ENCODE measurements around the gene BRD7. TPM values are rescaled to one million over a fixed set of nuclear protein-coding genes. Genes with fewer than 3 reads are reported as not detected.

The BRD7 gene
- total and polyA plus RNA-seq, 2 donors (not counting 1 experiment from before 2014, with no cell fraction given) = 29.8 to 64.5 TPM

- H3K4me1 ChIP-seq (ENCODE audit: control insufficient read depth in 2 of 2, insufficient read depth in 2 of 2, low read length in 2 of 2) = no peaks in the 10 kb centered on the region
- Mint-ChIP-seq H3K4me1 (no peaks in the 10 kb centered on the region), H3K27ac (no peak overlapping the region), H3K27me3 (peaks cover 20% of the 10 kb centered on the region), H3K9me3 (ENCODE audit: insufficient read depth) (no peaks in the 10 kb centered on the region), H3K4me3 (no peak overlapping the region)
- ChIA-PET POLR2A (interaction anchor here (0.6 kb wide), 1 partner anchor 184 kb away, joined by 3 read pairs; no protein-coding TSS in a partner anchor), CTCF (interaction anchor here (1.3 to 1.5 kb wide), 2 partner anchors 368 to 428 kb away, joined by 3 read pairs; no protein-coding TSS in a partner anchor)
- H4K20me1 ChIP-seq (ENCODE audit: control insufficient read depth, insufficient read depth, low read length, poor library complexity, severe bottlenecking) = no peaks in the 10 kb centered on the region
- peaks cover 0 to 3% (median 0%) of the 10 kb centered on the region in 3 donors for H3K9me3 ChIP-seq (ENCODE audit: control extremely low read depth in 1 of 3, control insufficient read depth in 2 of 3, insufficient read depth in 1 of 3, low read length in 2 of 3)
- intact Hi-C loops (cut with micrococcal nuclease) = no loop called here
- H3K4me3 ChIP-seq (ENCODE audit: control extremely low read depth in 1 of 5, extremely low read depth in 1 of 5, insufficient read depth in 1 of 5, low read depth in 2 of 5, low read length in 4 of 5) = no peak overlapping the region
- TF ChIP-seq CTCF (IDR thresholded peaks at IDR 0.05) (no peak), EZH2 (IDR thresholded peaks at IDR 0.05; ENCODE audit: borderline replicate concordance, insufficient read depth, low read depth, low read length, poor library complexity, severe bottlenecking) (no peak)
- H3K4me2 ChIP-seq (replicated peaks; ENCODE audit: low read depth, low read length, poor library complexity, severe bottlenecking) = no peak overlapping the region
- H3K36me3 ChIP-seq (replicated peaks in 1 of 2; ENCODE audit: control extremely low read depth in 1 of 2, control insufficient read depth in 1 of 2, extremely low read depth in 1 of 2, insufficient read depth in 2 of 2, low read length in 1 of 2) = no peaks in the 10 kb centered on the region
- no peak overlapping the region for H2AFZ ChIP-seq (ENCODE audit: insufficient read depth, low read depth, low read length, poor library complexity, severe bottlenecking)
- peaks cover 0 to 7% (median 0%) of the 10 kb centered on the region in 4 experiments for H3K27me3 ChIP-seq (replicated peaks in 1 of 4; ENCODE audit: control extremely low read depth in 1 of 4, control insufficient read depth in 3 of 4, insufficient read depth in 4 of 4, low read length in 3 of 4)
- no peaks in the 10 kb centered on the region for H3K79me2 ChIP-seq (ENCODE audit: control insufficient read depth, insufficient read depth, low read length)
- no peak for ATAC-seq (ENCODE audit: low read depth)
- DNase-seq = no peak
- no peak overlapping the region for H3K9ac ChIP-seq (ENCODE audit: low read length)
- H3K27ac ChIP-seq (ENCODE audit: low read length in 2 of 2) = no peak overlapping the region
Observed at GRCh38 chr16:50378417-50378816, 9.6 kb upstream of the BRD7 start.

GRCh38 chr16:50377001-50377400, 8.2 kb upstream of the BRD7 start:
- intact Hi-C loops (cut with micrococcal nuclease) = no loop called here
- no peaks in the 10 kb centered on the region for H3K36me3 ChIP-seq (replicated peaks in 1 of 2; ENCODE audit: control extremely low read depth in 1 of 2, control insufficient read depth in 1 of 2, extremely low read depth in 1 of 2, insufficient read depth in 2 of 2, low read length in 1 of 2)
- DNase-seq = no peak
- POLR2A ChIA-PET = no interaction called here
- WGBS (ENCODE audit: insufficient coverage) = 96% methylated on average over 3 of the region's 4 CpGs
- no peak overlapping the region for H3K27ac ChIP-seq (ENCODE audit: low read length in 2 of 2)
- no peak overlapping the region for H2AFZ ChIP-seq (ENCODE audit: insufficient read depth, low read depth, low read length, poor library complexity, severe bottlenecking)
- H3K79me2 ChIP-seq (ENCODE audit: control insufficient read depth, insufficient read depth, low read length) = no peaks in the 10 kb centered on the region
- H3K4me1 ChIP-seq (ENCODE audit: control insufficient read depth in 2 of 2, insufficient read depth in 2 of 2, low read length in 2 of 2) = no peaks in the 10 kb centered on the region
- no peak overlapping the region for H3K4me2 ChIP-seq (replicated peaks; ENCODE audit: low read depth, low read length, poor library complexity, severe bottlenecking)
- H3K9ac ChIP-seq (ENCODE audit: low read length) = no peak overlapping the region
- Mint-ChIP-seq H3K4me3 (no peak overlapping the region), H3K27me3 (peaks cover 23% of the 10 kb centered on the region), H3K9me3 (ENCODE audit: insufficient read depth) (no peaks in the 10 kb centered on the region), H3K27ac (no peak overlapping the region), H3K4me1 (no peaks in the 10 kb centered on the region)
- TF ChIP-seq CTCF (IDR thresholded peaks at IDR 0.05) (no peak), EZH2 (IDR thresholded peaks at IDR 0.05; ENCODE audit: borderline replicate concordance, insufficient read depth, low read depth, low read length, poor library complexity, severe bottlenecking) (no peak)
- H4K20me1 ChIP-seq (ENCODE audit: control insufficient read depth, insufficient read depth, low read length, poor library complexity, severe bottlenecking) = no peaks in the 10 kb centered on the region
- CTCF ChIA-PET = interaction anchor here (1.5 kb wide), 1 partner anchor 370 kb away, joined by 3 read pairs; no protein-coding TSS in a partner anchor
- peaks cover 0 to 7% (median 0%) of the 10 kb centered on the region in 4 experiments for H3K27me3 ChIP-seq (replicated peaks in 1 of 4; ENCODE audit: control extremely low read depth in 1 of 4, control insufficient read depth in 3 of 4, insufficient read depth in 4 of 4, low read length in 3 of 4)
- H3K9me3 ChIP-seq (ENCODE audit: control extremely low read depth in 1 of 3, control insufficient read depth in 2 of 3, insufficient read depth in 1 of 3, low read length in 2 of 3) = no peaks in the 10 kb centered on the region
- no peak for ATAC-seq (ENCODE audit: low read depth)
- no peak overlapping the region for H3K4me3 ChIP-seq (ENCODE audit: control extremely low read depth in 1 of 5, extremely low read depth in 1 of 5, insufficient read depth in 1 of 5, low read depth in 2 of 5, low read length in 4 of 5)
